Measurements from ENCODE around the gene AOC1. TPM values are rescaled to one million over a fixed set of nuclear protein-coding genes. Genes with fewer than 3 reads are reported as not detected.
A peak's percentile ranks its signal among the peaks of the same experiment; 100 is the strongest.
"Not testable (repeated sequence)": the region's sequence is repeated elsewhere in the genome, so short reads cannot be mapped to it uniquely, and the experiment has no call there.

Gene AOC1
- total RNA-seq, 4 donors from 2014 or later: 0.23 to 0.45 (median 0.33) TPM; not detected in 1

DNA sequence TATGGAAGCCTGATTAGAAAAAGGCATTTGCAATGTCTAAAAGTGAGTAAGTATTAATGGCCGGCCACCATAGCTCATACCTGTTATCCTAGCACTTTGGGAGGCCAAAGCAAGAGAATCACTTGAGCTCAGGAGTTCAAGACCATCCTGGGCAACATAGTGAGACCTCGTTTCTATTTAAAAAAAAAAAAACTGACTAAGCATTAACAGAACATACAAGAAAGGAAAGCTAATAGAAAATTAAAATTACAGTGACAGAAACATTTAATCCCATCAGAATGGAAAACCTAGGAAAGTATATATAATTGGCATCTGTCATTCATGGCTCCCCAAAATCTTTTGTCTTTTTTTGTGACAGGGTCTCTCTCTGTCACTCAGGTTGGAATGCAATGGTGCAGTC, 55.9 kb downstream of the AOC1 start:
- Histone ChIP-seq H3K27me3 (no peaks in the 10 kb centered on the region), H3K4me3 (no peak overlapping the region), H3K36me3 (no peaks in the 10 kb centered on the region), H3K27ac (replicated peaks in 1 of 4) (no peak overlapping the region), H3K4me1 (peaks cover 10 to 15% (median 15%) of the 10 kb centered on the region in 4 donors), H3K9me3 (no peaks in the 10 kb centered on the region)
- intact Hi-C loops (cut with DNase I): no loop called here
- DNase-seq (ENCODE audit: extremely low spot score): no peak
- 78% methylated on average over 2 of the region's 2 CpGs for WGBS
- TF ChIP-seq, protein P1, sequence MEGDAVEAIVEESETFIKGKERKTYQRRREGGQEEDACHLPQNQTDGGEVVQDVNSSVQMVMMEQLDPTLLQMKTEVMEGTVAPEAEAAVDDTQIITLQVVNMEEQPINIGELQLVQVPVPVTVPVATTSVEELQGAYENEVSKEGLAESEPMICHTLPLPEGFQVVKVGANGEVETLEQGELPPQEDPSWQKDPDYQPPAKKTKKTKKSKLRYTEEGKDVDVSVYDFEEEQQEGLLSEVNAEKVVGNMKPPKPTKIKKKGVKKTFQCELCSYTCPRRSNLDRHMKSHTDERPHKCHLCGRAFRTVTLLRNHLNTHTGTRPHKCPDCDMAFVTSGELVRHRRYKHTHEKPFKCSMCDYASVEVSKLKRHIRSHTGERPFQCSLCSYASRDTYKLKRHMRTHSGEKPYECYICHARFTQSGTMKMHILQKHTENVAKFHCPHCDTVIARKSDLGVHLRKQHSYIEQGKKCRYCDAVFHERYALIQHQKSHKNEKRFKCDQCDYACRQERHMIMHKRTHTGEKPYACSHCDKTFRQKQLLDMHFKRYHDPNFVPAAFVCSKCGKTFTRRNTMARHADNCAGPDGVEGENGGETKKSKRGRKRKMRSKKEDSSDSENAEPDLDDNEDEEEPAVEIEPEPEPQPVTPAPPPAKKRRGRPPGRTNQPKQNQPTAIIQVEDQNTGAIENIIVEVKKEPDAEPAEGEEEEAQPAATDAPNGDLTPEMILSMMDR (IDR thresholded peaks at IDR 0.05): no peak
- TF ChIP-seq EP300 (IDR thresholded peaks at IDR 0.05) (no peak), POLR2A (IDR thresholded peaks at IDR 0.05; ENCODE audit: low read depth) (no peak), POLR2AphosphoS5 (IDR thresholded peaks at IDR 0.05) (no peak)

DNA sequence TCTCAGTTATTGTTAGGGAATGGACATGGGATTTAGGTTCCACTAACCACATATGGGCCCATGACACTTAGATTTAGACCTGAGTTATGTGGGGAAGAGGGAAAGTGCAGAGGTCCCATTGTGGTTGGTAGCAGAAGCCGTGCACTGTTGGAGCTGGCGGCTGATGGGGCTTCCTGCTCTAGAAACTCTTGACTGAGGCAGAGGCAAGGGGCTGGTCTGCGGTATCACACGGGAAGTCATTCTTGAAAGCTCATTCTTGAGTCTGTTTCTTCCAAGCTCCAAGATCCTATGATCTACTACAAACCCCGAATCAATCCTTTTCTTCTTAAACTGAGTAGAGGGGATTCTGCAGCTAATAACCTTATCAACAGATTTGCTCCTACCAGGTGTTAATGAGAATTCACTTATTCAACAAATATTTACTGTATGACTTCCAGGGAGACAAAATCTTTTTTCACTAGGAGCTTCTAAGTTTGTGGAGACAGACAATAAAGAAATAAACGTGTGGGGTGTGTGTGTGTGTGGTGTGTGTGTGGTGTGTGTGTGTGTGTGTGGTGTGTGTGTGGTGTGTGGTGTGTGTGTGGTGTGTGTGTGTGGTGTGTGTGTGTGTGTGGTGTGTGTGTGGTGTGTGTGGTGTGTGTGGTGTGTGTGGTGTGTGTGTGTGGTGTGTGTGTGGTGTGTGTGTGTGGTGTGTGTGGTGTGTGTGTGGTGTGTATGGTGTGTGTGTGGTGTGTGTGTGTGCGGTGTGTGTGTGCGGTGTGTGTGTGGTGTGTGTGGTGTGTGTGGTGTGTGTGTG, 57.1 kb downstream of the AOC1 start:
- DNase-seq (ENCODE audit: extremely low spot score): no peak
- Histone ChIP-seq H3K4me3 (no peak overlapping the region), H3K36me3 (no peaks in the 10 kb centered on the region), H3K27ac (replicated peaks in 1 of 4) (no peak overlapping the region), H3K9me3 (no peaks in the 10 kb centered on the region), H3K4me1 (peaks cover 1 to 3% (median 3%) of the 10 kb centered on the region in 4 donors), H3K27me3 (no peaks in the 10 kb centered on the region)
- WGBS: 72% methylated on average over 8 of the region's 8 CpGs
- intact Hi-C loops (cut with DNase I): no loop called here
- TF ChIP-seq, protein P1 (IDR thresholded peaks at IDR 0.05): no peak
- TF ChIP-seq POLR2A (IDR thresholded peaks at IDR 0.05; ENCODE audit: low read depth): no peak
- no peak for TF ChIP-seq EP300 (IDR thresholded peaks at IDR 0.05)
- no peak for TF ChIP-seq POLR2AphosphoS5 (IDR thresholded peaks at IDR 0.05)

DNA sequence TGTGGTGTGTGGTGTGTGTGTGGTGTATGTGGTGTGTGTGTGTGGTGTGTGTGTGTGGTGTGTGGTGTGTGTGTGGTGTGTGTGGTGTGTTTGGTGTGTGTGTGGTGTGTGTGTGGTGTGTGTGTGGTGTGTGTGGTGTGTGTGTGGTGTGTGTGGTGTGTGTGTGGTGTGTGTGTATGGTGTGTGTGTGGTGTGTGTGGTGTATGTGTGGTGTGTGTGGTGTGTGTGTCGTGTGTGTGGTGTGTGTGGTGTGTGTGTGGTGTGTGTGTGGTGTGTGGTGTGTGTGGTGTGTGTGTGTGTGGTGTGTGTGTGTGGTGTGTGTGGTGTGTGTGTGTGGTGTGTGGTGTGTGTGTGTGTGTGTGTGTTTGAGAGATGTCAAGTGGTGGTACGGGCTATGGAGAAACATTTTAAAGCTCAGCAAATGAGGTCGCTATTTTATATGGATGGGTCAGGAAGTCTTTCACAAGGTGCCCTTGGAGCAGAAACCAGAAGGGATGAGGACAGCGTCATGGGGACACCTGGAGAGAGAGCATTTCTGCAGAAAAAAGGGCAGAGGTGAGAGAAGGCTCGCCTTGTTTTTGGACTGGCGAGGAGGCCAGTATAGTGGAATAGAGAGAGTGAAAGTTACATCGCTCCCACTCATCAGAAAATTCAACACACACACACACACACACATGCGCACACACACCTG, 58.1 kb downstream of the AOC1 start:
- H3K4me3 ChIP-seq; intact Hi-C loops (cut with DNase I); H3K27me3 ChIP-seq; H3K36me3 ChIP-seq; H3K9me3 ChIP-seq; H3K27ac ChIP-seq (replicated peaks in 1 of 4); DNase-seq (ENCODE audit: extremely low spot score); H3K4me1 ChIP-seq: not testable (repeated sequence)
- 87% methylated on average over 8 of the region's 8 CpGs for WGBS

DNA sequence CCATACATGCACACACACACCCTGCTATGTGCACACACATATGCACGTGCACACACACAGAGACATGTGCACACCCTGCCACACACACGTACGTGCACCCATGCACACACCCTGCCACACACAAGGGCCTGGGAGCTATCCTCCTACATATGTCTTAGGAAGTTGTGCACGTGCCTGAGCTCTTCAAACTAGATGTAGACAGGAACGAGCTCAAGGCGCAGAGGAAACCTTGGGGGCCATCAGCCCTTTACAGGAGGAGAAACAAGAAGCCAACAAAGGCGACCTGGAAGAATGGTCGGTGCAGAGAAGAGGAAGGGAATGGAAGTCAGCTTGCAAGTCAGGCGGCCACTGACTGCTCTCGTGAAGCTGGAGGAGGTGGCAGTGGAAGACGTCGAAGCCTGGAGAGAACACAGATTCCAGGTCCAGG, 58.7 kb downstream of the AOC1 start:
- Histone ChIP-seq H3K9me3 (no peaks in the 10 kb centered on the region), H3K4me1 (no peaks in the 10 kb centered on the region), H3K36me3 (no peaks in the 10 kb centered on the region), H3K4me3 (no peak overlapping the region), H3K27ac (replicated peaks in 1 of 4) (no peak overlapping the region), H3K27me3 (no peaks in the 10 kb centered on the region)
- intact Hi-C loops (cut with DNase I): no loop called here
- no peak for TF ChIP-seq POLR2AphosphoS5 (IDR thresholded peaks at IDR 0.05)
- no peak for TF ChIP-seq POLR2A (IDR thresholded peaks at IDR 0.05; ENCODE audit: low read depth)
- TF ChIP-seq, protein P1 (IDR thresholded peaks at IDR 0.05): no peak
- no peak for TF ChIP-seq EP300 (IDR thresholded peaks at IDR 0.05)
- peak; percentile 83 for DNase-seq (ENCODE audit: extremely low spot score)
- 76% methylated on average over 9 of the region's 12 CpGs for WGBS

Other genes starting within 250 kb of the AOC1 start
- gene GIMAP6, start 220.1 kb upstream of the AOC1 start, total RNA-seq: 10 to 100 TPM; 25.7 to 45.9 (median 37.2) TPM
- 1 to 10 TPM; 5.4 to 9.7 (median 6.5) TPM for gene GIMAP2, start 166.8 kb upstream of the AOC1 start, total RNA-seq
- gene GIMAP1, start 135.9 kb upstream of the AOC1 start, total RNA-seq: 10 to 100 TPM in 2 of 4 donors, 1 to 10 TPM in 2; 6.6 to 13.0 (median 8.5) TPM
- 10 to 100 TPM; 26.9 to 48.2 (median 28.6) TPM for gene GIMAP5, start 115.1 kb upstream of the AOC1 start, total RNA-seq
- gene TMEM176B, start 52.2 kb upstream of the AOC1 start, total RNA-seq: 10 to 100 TPM; 19.5 to 58.2 (median 54.1) TPM
- 10 to 100 TPM; 11.6 to 47.7 (median 35.5) TPM for gene TMEM176A, start 51.7 kb upstream of the AOC1 start, total RNA-seq
- 10 to 100 TPM; 29.8 to 71.7 (median 42.5) TPM for gene KCNH2, start 125.8 kb downstream of the AOC1 start, total RNA-seq
- gene NOS3, start 138.5 kb downstream of the AOC1 start, total RNA-seq: 10 to 100 TPM in 3 of 4 donors, 1 to 10 TPM in 1; 3.7 to 20.2 (median 16.2) TPM
- gene ATG9B, start 172.0 kb downstream of the AOC1 start, total RNA-seq: under 1 TPM in 1 of 4 donors, not detected in 3; 0.42 TPM
- 10 to 100 TPM; 13.1 to 25.3 (median 19.9) TPM for gene ABCB8, start 175.9 kb downstream of the AOC1 start, total RNA-seq
- gene ASIC3, start 196.0 kb downstream of the AOC1 start, total RNA-seq: 1 to 10 TPM; 1.3 to 2.9 (median 2.1) TPM
- gene CDK5, start 205.4 kb downstream of the AOC1 start, total RNA-seq: 10 to 100 TPM in 2 of 4 donors, 1 to 10 TPM in 2; 5.3 to 10.4 (median 9.7) TPM
- 100 to 1,000 TPM in 3 of 4 donors, 10 to 100 TPM in 1; 96.8 to 165 (median 122) TPM for gene SLC4A2, start 207.1 kb downstream of the AOC1 start, total RNA-seq
- gene FASTK, start 228.3 kb downstream of the AOC1 start, total RNA-seq: 10 to 100 TPM; 45.7 to 74.9 (median 60.4) TPM
- 10 to 100 TPM; 39.0 to 66.6 (median 51.4) TPM for gene TMUB1, start 231.0 kb downstream of the AOC1 start, total RNA-seq
- gene AGAP3, start 234.0 kb downstream of the AOC1 start, total RNA-seq: 10 to 100 TPM; 33.8 to 71.2 (median 60.0) TPM